Measurements from ENCODE around the gene CATSPERB.
"Not testable (repeated sequence)": the region's sequence is repeated elsewhere in the genome, so short reads cannot be mapped to it uniquely, and the experiment has no call there.

Gene CATSPERB

DNA sequence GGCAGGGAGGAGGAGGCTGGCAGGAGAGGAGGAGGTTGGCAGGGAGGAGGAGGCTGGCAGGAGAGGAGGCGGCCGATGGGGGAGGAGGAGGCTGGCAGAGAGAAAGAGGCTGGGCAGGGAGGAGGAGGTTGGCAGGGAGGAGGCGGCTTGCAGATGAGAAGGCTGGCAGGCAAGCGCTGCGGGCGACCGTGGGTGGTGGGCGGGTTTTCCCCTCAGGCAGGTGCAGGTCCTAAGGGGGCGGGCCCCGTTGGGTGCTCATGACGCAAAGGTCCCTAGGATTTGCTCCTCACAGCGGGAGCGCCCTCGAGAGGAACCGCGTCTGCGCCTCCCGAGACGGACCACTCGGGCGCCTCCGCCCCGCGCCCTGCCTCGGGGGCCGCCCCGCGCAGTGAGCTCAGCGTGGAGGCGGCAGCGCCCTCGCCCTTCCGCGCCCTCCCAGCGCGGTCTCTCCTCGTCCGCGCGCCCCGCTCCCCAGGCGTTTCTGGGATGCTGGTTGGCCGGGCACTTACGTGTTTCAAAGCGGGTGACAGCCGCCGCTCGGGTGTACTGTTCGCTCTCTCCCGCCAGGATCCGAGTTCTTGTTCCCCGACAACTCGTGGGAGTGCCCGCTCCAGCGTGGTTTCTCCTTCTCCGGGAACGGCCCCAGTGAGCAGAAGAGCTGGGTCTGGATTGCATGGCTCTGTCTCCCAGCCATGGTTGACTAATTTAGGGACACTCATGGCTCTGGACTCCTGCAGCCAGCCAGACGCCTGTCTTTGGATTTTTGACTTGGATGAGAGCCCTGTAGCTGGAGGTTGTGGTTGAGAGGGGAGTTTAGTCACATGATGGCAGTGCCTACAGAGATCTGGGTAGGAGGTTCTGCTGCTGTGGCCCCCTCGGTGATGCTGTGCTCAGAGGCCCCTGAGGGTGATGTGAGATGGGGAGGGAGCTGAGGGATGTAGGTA is 157.7 kb downstream of the CATSPERB start:
- Mint-ChIP-seq H3K9me3 (no peaks in the 10 kb centered on the region), H3K27me3 (peaks cover 21 to 33% of the 10 kb centered on the region in 2 donors), H3K4me1 (ENCODE audit: low read depth in 2 of 2) (peaks cover 7 to 14% of the 10 kb centered on the region in 2 donors), H3K4me3 (peak overlapping the region; percentile 82 to 84), H3K36me3 (ENCODE audit: insufficient read depth) (no peaks in the 10 kb centered on the region), H3K27ac (peak overlapping the region; percentile 1 to 22)
- ATAC-seq (replicated peaks) (peak; percentile 86), DNase-seq (peak; percentile 35 to 46 (median 43))

DNA sequence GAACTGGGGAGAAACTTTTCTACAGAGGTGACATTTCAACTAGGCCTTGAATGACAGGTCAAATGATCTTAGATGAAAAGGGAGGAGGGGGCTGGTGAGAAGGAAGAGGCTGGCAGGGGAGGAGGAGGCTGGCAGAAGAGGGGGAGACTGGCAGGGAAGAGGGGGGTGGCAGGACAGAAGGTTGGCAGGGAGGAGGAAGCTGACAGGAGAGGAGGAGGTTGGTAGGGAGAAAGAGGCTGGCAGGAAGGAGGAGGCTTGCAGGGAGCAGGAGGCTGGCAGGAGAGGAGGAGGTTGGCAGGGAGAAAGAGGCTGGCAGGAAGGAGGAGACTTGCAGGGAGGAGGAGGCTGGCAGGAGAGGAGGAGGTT is 158.4 kb downstream of the CATSPERB start:
- Mint-ChIP-seq H3K9me3 (no peaks in the 10 kb centered on the region), H3K27ac (peak overlapping the region; percentile 1 to 6), H3K36me3 (ENCODE audit: insufficient read depth) (no peaks in the 10 kb centered on the region), H3K4me1 (ENCODE audit: low read depth in 2 of 2) (peaks cover 7 to 14% of the 10 kb centered on the region in 2 donors), H3K27me3 (peaks cover 21 to 38% of the 10 kb centered on the region in 2 donors), H3K4me3 (peak overlapping the region; percentile 82 to 84)
- ATAC-seq (replicated peaks) (no peak), DNase-seq (no peak)

- peaks cover 7 to 14% of the 10 kb centered on the region in 2 donors for H3K4me1 Mint-ChIP-seq (ENCODE audit: low read depth in 2 of 2)
- no peaks in the 10 kb centered on the region for H3K9me3 Mint-ChIP-seq
- no peak for ATAC-seq (replicated peaks)
- H3K4me3 Mint-ChIP-seq, result no peak overlapping the region
- H3K27me3 Mint-ChIP-seq, result peaks cover 19 to 49% of the 10 kb centered on the region in 2 donors
- no peaks in the 10 kb centered on the region for H3K36me3 Mint-ChIP-seq (ENCODE audit: insufficient read depth)
- no peak overlapping the region for H3K27ac Mint-ChIP-seq
- no peak for DNase-seq
Observed at GRCh38 chr14:91570021-91570420, 161.9 kb downstream of the CATSPERB start.

DNA sequence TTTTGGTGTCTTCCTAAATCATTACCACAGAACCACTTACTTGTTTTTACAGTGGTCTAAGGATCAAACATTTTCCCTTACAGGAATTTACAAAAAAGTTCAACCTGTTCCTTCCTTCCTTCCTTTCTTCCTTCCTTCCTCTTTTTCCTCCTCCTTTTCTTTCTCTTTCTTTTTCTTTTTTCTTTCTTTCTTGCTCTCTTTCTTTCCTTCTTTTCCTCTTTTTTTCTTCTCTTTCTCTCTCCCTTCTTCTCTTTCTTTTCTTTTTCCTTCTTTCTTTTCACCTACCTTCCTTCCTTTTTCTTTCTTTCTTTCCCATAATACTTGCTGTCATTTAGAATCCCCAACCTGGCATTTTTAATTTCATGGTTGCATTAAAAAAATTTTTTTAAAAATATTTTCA is 162.6 kb downstream of the CATSPERB start:
- H3K27me3 Mint-ChIP-seq, result peaks cover 12 to 42% of the 10 kb centered on the region in 2 donors
- no peak for DNase-seq
- H3K9me3 Mint-ChIP-seq, result no peaks in the 10 kb centered on the region
- no peaks in the 10 kb centered on the region for H3K36me3 Mint-ChIP-seq (ENCODE audit: insufficient read depth)
- H3K27ac Mint-ChIP-seq, result no peak overlapping the region
- no peak for ATAC-seq (replicated peaks)
- no peak overlapping the region for H3K4me3 Mint-ChIP-seq
- H3K4me1 Mint-ChIP-seq (ENCODE audit: low read depth in 2 of 2), result peaks cover 2 to 10% of the 10 kb centered on the region in 2 donors

- Mint-ChIP-seq H3K4me1 (ENCODE audit: low read depth in 2 of 2) (peaks cover 0 to 6% of the 10 kb centered on the region in 2 donors), H3K9me3 (no peaks in the 10 kb centered on the region), H3K27ac (no peak overlapping the region), H3K36me3 (ENCODE audit: insufficient read depth) (no peaks in the 10 kb centered on the region), H3K27me3 (peaks cover 8 to 41% of the 10 kb centered on the region in 2 donors), H3K4me3 (no peak overlapping the region)
- ATAC-seq (replicated peaks) (no peak), DNase-seq (no peak)
Observed at GRCh38 chr14:91568626-91569025, 163.3 kb downstream of the CATSPERB start.

DNA sequence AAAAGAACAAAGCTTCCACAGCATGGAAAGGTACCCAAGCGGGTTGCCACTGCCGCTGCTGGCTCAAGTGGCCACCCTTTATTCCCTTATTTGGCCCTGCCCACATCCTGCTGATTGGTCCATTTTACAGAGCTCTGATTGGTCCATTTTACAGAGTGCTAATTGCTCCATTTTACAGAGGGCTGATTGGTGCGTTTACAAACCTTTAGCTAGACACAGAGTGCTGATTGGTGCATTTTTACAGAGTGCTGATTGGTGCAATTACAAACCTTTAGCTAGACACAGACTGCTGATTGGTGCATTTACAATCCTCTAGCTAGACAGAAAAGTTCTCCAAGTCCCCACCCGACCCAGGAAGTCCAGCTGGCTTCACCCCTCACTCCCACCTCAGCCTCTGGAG is 164.1 kb downstream of the CATSPERB start:
- not testable (repeated sequence) for H3K4me1 Mint-ChIP-seq (ENCODE audit: low read depth in 2 of 2); H3K36me3 Mint-ChIP-seq (ENCODE audit: insufficient read depth); H3K4me3 Mint-ChIP-seq; ATAC-seq (replicated peaks); DNase-seq; H3K27ac Mint-ChIP-seq; H3K9me3 Mint-ChIP-seq
- H3K27me3 Mint-ChIP-seq, result peaks cover 0 to 33% of the 10 kb centered on the region in 2 donors

DNA sequence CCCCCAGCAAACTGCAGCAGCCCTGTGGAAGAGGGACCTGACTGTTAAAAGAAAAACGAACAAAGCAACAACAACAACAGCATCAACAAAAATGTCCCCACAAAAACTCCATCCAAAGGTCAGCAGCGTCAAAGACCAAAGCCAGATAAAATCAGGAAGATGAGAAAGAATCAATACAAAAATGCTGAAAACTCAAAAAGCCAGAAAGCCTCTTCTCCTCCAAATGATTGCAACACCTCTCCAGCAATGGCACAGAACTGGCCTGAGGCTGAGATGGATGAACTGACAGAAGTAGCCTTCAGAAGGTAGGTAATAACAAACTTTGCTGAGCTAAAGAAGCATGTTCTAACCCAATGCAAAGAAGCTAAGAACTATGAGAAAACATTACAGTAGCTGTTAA is 176.4 kb downstream of the CATSPERB start:
- Mint-ChIP-seq H3K4me1 (ENCODE audit: low read depth in 2 of 2) (no peaks in the 10 kb centered on the region), H3K36me3 (ENCODE audit: insufficient read depth) (no peaks in the 10 kb centered on the region), H3K4me3 (no peak overlapping the region), H3K27me3 (peaks cover 7 to 13% of the 10 kb centered on the region in 2 donors), H3K9me3 (peaks cover 0 to 4% of the 10 kb centered on the region in 2 donors), H3K27ac (no peak overlapping the region)
- no peak for ATAC-seq (replicated peaks)
- DNase-seq, result no peak

DNA sequence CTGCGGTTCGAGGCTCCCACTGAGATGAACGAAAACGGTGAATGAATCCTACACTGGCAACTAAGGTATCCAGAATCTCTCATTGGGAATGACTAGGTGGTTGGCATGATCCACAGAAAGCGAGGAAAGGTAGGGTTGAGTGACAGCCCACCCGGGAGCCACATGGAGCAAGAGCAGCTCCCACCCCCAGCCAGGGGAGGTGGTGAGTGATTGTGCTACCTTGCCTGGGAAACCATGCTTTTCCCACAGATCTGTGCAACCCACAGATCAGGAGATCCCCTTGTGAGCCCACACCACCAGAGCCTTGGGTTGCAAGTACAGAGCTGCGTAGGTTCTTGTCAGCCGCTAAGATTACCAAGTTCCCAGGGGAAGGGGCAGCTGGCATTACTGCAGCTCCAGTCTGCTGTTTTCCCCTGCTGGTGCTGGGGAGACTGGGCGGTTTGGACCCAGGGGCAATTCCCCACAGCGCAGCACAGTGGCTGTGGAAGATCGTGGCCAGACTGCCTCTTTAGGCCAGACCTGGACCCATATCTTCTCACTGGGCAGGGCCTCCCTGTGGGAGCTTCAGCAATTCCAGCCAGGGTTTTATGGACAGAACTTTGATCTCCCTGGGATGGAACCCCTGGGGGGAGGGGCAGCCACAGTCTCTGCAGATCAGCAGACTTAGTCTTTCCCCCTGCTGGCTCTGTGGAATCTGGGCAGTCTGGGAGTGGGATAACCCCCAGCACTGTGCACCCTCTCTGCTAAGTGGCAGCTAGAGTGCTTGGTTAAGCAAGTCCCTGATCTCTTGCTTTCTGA is 177.2 kb downstream of the CATSPERB start:
- H3K9me3 Mint-ChIP-seq, result peaks cover 0 to 4% of the 10 kb centered on the region in 2 donors
- peaks cover 7 to 13% of the 10 kb centered on the region in 2 donors for H3K27me3 Mint-ChIP-seq
- H3K4me1 Mint-ChIP-seq (ENCODE audit: low read depth in 2 of 2), result no peaks in the 10 kb centered on the region
- no peak overlapping the region for H3K27ac Mint-ChIP-seq
- ATAC-seq (replicated peaks) (no peak), DNase-seq (no peak)
- H3K36me3 Mint-ChIP-seq (ENCODE audit: insufficient read depth), result no peaks in the 10 kb centered on the region
- no peak overlapping the region for H3K4me3 Mint-ChIP-seq

DNA sequence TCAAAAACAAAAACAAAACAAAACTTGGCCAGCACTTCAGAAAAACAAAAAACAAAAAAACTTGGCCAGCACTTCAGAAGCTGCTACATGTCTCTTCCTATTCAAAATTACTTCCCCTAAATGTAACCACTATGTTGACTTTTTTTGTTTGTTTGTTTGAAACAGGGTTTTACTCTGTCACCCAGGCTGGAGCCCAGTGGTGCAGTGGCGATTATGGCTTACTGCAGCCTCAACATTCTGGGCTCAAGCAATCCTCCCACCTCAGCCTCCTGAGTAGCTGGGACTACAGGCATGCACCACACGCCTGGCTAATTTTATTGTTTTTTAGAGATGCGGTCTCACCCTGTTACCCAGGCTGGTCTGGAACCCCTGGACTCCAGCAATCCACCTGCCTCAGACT is 183.8 kb downstream of the CATSPERB start:
- Mint-ChIP-seq H3K27me3 (peaks cover 11 to 23% of the 10 kb centered on the region in 2 donors), H3K4me3 (no peak overlapping the region), H3K4me1 (ENCODE audit: low read depth in 2 of 2) (no peaks in the 10 kb centered on the region), H3K9me3 (no peaks in the 10 kb centered on the region), H3K36me3 (ENCODE audit: insufficient read depth) (peaks cover 2% of the 10 kb centered on the region), H3K27ac (no peak overlapping the region)
- no peak for ATAC-seq (replicated peaks)
- no peak for DNase-seq

DNA sequence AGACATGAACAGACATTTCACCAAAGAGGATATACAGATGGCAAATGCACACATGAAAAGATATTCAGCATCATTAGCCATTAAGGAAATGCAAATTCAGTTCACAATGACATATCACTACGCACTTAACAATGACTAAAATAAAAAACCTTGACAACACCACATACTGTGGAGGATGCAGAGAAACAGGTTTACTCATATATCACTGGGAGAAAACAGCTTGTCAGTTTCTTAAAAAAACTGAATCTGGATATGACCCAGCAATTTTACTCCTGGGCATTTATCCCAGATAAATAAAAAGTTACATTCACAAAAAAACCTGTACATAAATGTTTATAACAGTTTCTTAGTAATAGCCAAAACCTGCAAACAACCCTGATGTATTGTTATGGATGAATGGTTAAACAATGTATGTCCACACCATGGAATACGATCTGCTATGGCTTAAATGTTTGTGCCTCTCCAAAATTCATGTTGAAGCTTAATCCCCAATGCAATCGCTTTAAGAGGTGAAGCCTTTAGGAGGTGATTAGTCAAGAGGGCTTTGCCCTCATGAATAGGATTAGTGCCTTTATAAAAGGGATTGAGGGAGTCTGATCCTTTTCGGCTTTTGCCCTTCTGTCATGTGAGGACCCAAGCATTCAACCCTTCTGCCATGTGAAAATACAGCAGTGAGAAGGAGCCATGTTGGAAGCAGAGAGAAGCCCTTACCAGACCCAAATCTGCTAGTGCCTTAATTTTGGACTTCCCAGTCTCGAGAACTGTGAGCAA is 185.8 kb downstream of the CATSPERB start:
- ATAC-seq (replicated peaks), result no peak
- no peaks in the 10 kb centered on the region for H3K4me1 Mint-ChIP-seq (ENCODE audit: low read depth in 2 of 2)
- peaks cover 3% of the 10 kb centered on the region for H3K36me3 Mint-ChIP-seq (ENCODE audit: insufficient read depth)

GRCh38 chr14:91545204-91545603 is 186.7 kb downstream of the CATSPERB start:
- H3K4me3 Mint-ChIP-seq, result no peak overlapping the region
- no peak for ATAC-seq (replicated peaks)

More for the DNA sequence above, 185.8 kb downstream of the CATSPERB start:
- H3K4me3 Mint-ChIP-seq, result no peak overlapping the region
- H3K9me3 Mint-ChIP-seq, result peaks cover 0 to 3% of the 10 kb centered on the region in 2 donors
- H3K27me3 Mint-ChIP-seq, result peaks cover 11 to 23% of the 10 kb centered on the region in 2 donors
- no peak overlapping the region for H3K27ac Mint-ChIP-seq
- DNase-seq, result no peak

GRCh38 chr14:91536327-91536726 is 195.6 kb downstream of the CATSPERB start:
- Mint-ChIP-seq H3K27ac (no peak overlapping the region), H3K4me3 (no peak overlapping the region), H3K9me3 (peaks cover 4 to 7% of the 10 kb centered on the region in 2 donors), H3K36me3 (ENCODE audit: insufficient read depth) (no peaks in the 10 kb centered on the region), H3K27me3 (peaks cover 17 to 46% of the 10 kb centered on the region in 2 donors), H3K4me1 (ENCODE audit: low read depth in 2 of 2) (no peaks in the 10 kb centered on the region)
- ATAC-seq (replicated peaks) (no peak), DNase-seq (no peak)

More at GRCh38 chr14:91545204-91545603, 186.7 kb downstream of the CATSPERB start:
- Mint-ChIP-seq H3K27me3 (peaks cover 16 to 23% of the 10 kb centered on the region in 2 donors), H3K27ac (no peak overlapping the region), H3K36me3 (ENCODE audit: insufficient read depth) (peaks cover 3% of the 10 kb centered on the region), H3K4me1 (ENCODE audit: low read depth in 2 of 2) (no peaks in the 10 kb centered on the region), H3K9me3 (peaks cover 1 to 6% of the 10 kb centered on the region in 2 donors)
- DNase-seq, result no peak

DNA sequence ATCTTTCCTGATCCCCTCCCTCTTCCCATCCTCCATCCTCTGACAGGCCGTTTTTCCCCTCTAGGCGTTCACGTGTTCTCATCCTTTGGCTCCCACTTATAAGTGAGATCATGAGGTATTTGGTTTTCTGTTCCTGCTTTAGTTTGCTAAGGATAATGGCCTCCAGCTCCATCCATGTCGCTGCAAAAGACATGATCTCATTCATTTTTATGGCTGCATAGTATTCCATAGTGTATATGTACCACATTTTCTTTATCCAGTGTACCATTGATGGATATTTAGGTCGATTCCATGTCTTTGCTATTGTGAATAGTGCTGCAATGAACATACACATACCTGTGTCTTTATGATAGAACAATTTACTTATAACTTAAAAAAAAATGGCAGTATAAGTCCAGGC is 197.8 kb downstream of the CATSPERB start:
- not testable (repeated sequence) for ATAC-seq (replicated peaks); H3K4me3 Mint-ChIP-seq; H3K9me3 Mint-ChIP-seq; H3K4me1 Mint-ChIP-seq (ENCODE audit: low read depth in 2 of 2); H3K36me3 Mint-ChIP-seq (ENCODE audit: insufficient read depth); H3K27ac Mint-ChIP-seq; DNase-seq
- H3K27me3 Mint-ChIP-seq, result peaks cover 17 to 51% of the 10 kb centered on the region in 2 donors

All from effector memory CD8-positive, alpha-beta T cell (primary cell).